ENCODE measurements around the gene KCNMA1. TPM values are rescaled to one million over a fixed set of nuclear protein-coding genes. Genes with fewer than 3 reads are reported as not detected.

KCNMA1 gene
- total and polyA plus RNA-seq, 8 donors = 2.8 to 21.1 (median 4.3) TPM

- Histone ChIP-seq H3K4me1 (peaks cover 0 to 9% of the 10 kb centered on the region in 2 donors), H3K27ac (no peak overlapping the region), H3K9me3 (no peaks in the 10 kb centered on the region), H3K27me3 (peaks cover 39 to 88% of the 10 kb centered on the region in 2 donors), H3K36me3 (no peaks in the 10 kb centered on the region), H3K4me3 (no peak overlapping the region)
- ATAC-seq = no peak
- DNase-seq = no peak
- TF ChIP-seq, protein P1, sequence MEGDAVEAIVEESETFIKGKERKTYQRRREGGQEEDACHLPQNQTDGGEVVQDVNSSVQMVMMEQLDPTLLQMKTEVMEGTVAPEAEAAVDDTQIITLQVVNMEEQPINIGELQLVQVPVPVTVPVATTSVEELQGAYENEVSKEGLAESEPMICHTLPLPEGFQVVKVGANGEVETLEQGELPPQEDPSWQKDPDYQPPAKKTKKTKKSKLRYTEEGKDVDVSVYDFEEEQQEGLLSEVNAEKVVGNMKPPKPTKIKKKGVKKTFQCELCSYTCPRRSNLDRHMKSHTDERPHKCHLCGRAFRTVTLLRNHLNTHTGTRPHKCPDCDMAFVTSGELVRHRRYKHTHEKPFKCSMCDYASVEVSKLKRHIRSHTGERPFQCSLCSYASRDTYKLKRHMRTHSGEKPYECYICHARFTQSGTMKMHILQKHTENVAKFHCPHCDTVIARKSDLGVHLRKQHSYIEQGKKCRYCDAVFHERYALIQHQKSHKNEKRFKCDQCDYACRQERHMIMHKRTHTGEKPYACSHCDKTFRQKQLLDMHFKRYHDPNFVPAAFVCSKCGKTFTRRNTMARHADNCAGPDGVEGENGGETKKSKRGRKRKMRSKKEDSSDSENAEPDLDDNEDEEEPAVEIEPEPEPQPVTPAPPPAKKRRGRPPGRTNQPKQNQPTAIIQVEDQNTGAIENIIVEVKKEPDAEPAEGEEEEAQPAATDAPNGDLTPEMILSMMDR (IDR thresholded peaks at IDR 0.05) = no peak
- intact Hi-C loops (cut with DNase I) = no loop called here
Observed at GRCh38 chr10:77634939-77635338, 2.7 kb downstream of the KCNMA1 start.

- Histone ChIP-seq H3K4me1 (peaks cover 0 to 9% of the 10 kb centered on the region in 2 donors), H3K4me3 (no peak overlapping the region), H3K27ac (no peak overlapping the region), H3K9me3 (no peaks in the 10 kb centered on the region), H3K27me3 (peaks cover 28 to 72% of the 10 kb centered on the region in 2 donors), H3K36me3 (no peaks in the 10 kb centered on the region)
- DNase-seq = no peak
- TF ChIP-seq, protein P1 (IDR thresholded peaks at IDR 0.05) = no peak
- ATAC-seq = no peak
- intact Hi-C loops (cut with DNase I) = no loop called here
Observed at GRCh38 chr10:77633376-77633775, 4.2 kb downstream of the KCNMA1 start.

DNA sequence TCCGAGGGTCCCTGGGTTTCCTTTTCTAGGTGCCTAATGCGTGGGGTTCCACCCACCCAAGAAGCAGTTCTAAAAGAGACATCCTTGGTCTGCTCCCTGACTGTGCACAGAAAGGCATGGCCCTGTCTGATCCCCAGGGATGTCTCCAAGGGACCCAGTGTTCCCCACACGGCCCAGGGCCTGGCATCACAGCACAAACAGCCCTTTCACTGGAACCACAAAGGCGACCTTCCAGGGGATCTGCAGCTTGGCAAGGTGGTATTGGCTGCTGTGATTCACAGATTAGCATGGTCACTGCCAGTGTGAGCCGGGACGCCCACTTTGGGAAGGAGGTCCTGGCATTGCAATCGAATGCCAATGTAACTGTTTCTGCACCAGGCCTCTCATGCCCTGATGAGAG lies 6.4 kb downstream of the KCNMA1 start:
- ATAC-seq = no peak
- peaks cover 10 to 52% of the 10 kb centered on the region in 2 donors for H3K27me3 ChIP-seq
- no peak overlapping the region for H3K27ac ChIP-seq
- no peak overlapping the region for H3K4me3 ChIP-seq
- intact Hi-C loops (cut with DNase I) = no loop called here
- H3K4me1 ChIP-seq = no peaks in the 10 kb centered on the region
- TF ChIP-seq, protein P1 (IDR thresholded peaks at IDR 0.05) = no peak
- no peak for DNase-seq
- no peaks in the 10 kb centered on the region for H3K36me3 ChIP-seq
- H3K9me3 ChIP-seq = no peaks in the 10 kb centered on the region

DNA sequence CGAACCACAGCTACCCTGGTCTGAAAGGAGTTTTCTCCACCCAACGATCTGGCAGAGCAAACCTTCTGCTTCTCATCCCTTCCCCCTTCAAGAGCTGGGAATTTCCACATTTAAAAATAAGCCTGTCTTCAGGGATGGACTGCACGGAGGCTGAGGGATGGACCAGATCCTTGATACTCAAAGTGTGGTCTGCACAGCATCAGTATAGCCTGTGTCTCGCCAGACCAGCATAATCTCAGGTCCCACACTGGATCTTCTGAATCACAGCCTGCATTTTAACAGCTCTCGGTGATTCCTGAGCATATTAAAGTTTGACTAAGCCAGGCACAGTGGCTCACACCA lies 7.1 kb downstream of the KCNMA1 start:
- H3K4me1 ChIP-seq = no peaks in the 10 kb centered on the region
- H3K27ac ChIP-seq = no peak overlapping the region
- peaks cover 2 to 44% of the 10 kb centered on the region in 2 donors for H3K27me3 ChIP-seq
- no peaks in the 10 kb centered on the region for H3K36me3 ChIP-seq
- intact Hi-C loops (cut with DNase I) = no loop called here
- no peak overlapping the region for H3K4me3 ChIP-seq
- H3K9me3 ChIP-seq = no peaks in the 10 kb centered on the region
- TF ChIP-seq, protein P1 (IDR thresholded peaks at IDR 0.05) = no peak
- DNase-seq (no peak), ATAC-seq (no peak)

- Histone ChIP-seq H3K4me1 (no peaks in the 10 kb centered on the region), H3K4me3 (no peak overlapping the region), H3K27me3 (peaks cover 0 to 39% of the 10 kb centered on the region in 2 donors), H3K9me3 (no peaks in the 10 kb centered on the region), H3K27ac (no peak overlapping the region), H3K36me3 (no peaks in the 10 kb centered on the region)
- ATAC-seq (no peak), DNase-seq (no peak)
- TF ChIP-seq, protein P1 (IDR thresholded peaks at IDR 0.05) = no peak
- intact Hi-C loops (cut with DNase I) = no loop called here
Observed at GRCh38 chr10:77629775-77630506, 7.7 kb downstream of the KCNMA1 start.

All from left lung (tissue), 10 donors.